Karpas-422 (cell line): Measurements from ENCODE around the gene MAEA. TPM values are rescaled to one million over a fixed set of nuclear protein-coding genes. Genes with fewer than 3 reads are reported as not detected.

Source experiments
- DNase-seq: peaks from one replicate; pipeline ENCODE4 v3.0.0-alpha.2; 2015
- H2AFZ ChIP-seq: fragments of 200-600 bp; sonication (generic); 2 replicates; pipeline ENCODE4 v1.6.1; 2014; ENCODE audit warnings: antibody characterized with exemption, low read length, mixed read lengths
- H3K27ac ChIP-seq: fragments of 200-600 bp; sonication (generic); 2 replicates; pipeline ENCODE4 v1.5.1; 2014; ENCODE audit warnings: mild to moderate bottlenecking, low read length, moderate library complexity
- H3K27me3 ChIP-seq: fragments of 200-600 bp; sonication (generic); 2 replicates; pipeline ENCODE4 v1.6.1; 2014; ENCODE audit warnings: low read length, mixed read lengths
- H3K36me3 ChIP-seq: fragments of 200-600 bp; sonication (generic); 2 replicates; pipeline ENCODE4 v1.6.1; 2014; ENCODE audit warnings: low read length, mixed read lengths; ENCODE audit not compliant: insufficient read depth
- H3K4me1 ChIP-seq: fragments of 200-600 bp; sonication (generic); 2 replicates; pipeline ENCODE4 v1.6.1; 2014; ENCODE audit warnings: mild to moderate bottlenecking, low read length, mixed read lengths
- H3K4me2 ChIP-seq: fragments of 200-600 bp; sonication (generic); 2 replicates; pipeline ENCODE4 v1.6.1; 2014; ENCODE audit warnings: low read length, low read depth, mild to moderate bottlenecking; ENCODE audit not compliant: poor library complexity, severe bottlenecking
- H3K4me3 ChIP-seq: fragments of 200-600 bp; sonication (generic); 2 replicates; pipeline ENCODE4 v1.5.1; 2014; ENCODE audit warnings: mild to moderate bottlenecking, antibody characterized with exemption, low read length, mixed read lengths
- H3K79me2 ChIP-seq: fragments of 200-600 bp; sonication (generic); 2 replicates; pipeline ENCODE4 v1.6.1; 2014; ENCODE audit warnings: mild to moderate bottlenecking, low read length, mixed read lengths
- H3K9ac ChIP-seq: fragments of 200-600 bp; sonication (generic); 2 replicates; pipeline ENCODE4 v1.6.0; 2014; ENCODE audit warnings: low read length
- H3K9me2 ChIP-seq: fragments of 200-600 bp; sonication (generic), shearing (Covaris generic); replicated peaks from 2 replicates; pipeline ENCODE4 v1.6.0; 2014; ENCODE audit warnings: mild to moderate bottlenecking, low read length, moderate library complexity; ENCODE audit not compliant: insufficient read depth
- H3K9me3 ChIP-seq: fragments of 300-700, 200-600 bp; sonication (generic); 2 replicates; pipeline ENCODE4 v1.6.1; 2014; ENCODE audit warnings: low read length, mixed read lengths
- H4K20me1 ChIP-seq: fragments of 200-600 bp; sonication (generic); 2 replicates; pipeline ENCODE4 v1.6.1; 2014; ENCODE audit warnings: mild to moderate bottlenecking, antibody characterized with exemption, low read length, low read depth; ENCODE audit not compliant: insufficient read depth
- total RNA-seq: library from RNA; depleted of rRNA; stranded (reverse); fragments of >200 nt; shearing (Covaris generic); gene quantifications from 2 replicates; pipeline ENCODE4 v1.2.3, GENCODE V29; 2014; ENCODE audit warnings: low replicate concordance

Gene MAEA
- total RNA-seq, 1 experiment from 2014 or later, result 31.3 TPM

- H3K36me3 ChIP-seq, result no peaks in the 10 kb centered on the region
- no peaks in the 10 kb centered on the region for H3K9me3 ChIP-seq
- no peak overlapping the region for H3K4me3 ChIP-seq
- no peak overlapping the region for H3K4me2 ChIP-seq
- H3K79me2 ChIP-seq, result no peaks in the 10 kb centered on the region
- H3K9ac ChIP-seq, result no peak overlapping the region
- DNase-seq, result no peak
- H4K20me1 ChIP-seq, result no peaks in the 10 kb centered on the region
- H3K9me2 ChIP-seq, result no peaks in the 10 kb centered on the region
- H3K27ac ChIP-seq, result no peak overlapping the region
- no peaks in the 10 kb centered on the region for H3K4me1 ChIP-seq
- no peaks in the 10 kb centered on the region for H3K27me3 ChIP-seq
- H2AFZ ChIP-seq, result no peak overlapping the region
Measured at GRCh38 chr4:1377606-1378261, 88.0 kb downstream of the MAEA start.

- H3K27me3 ChIP-seq, result no peaks in the 10 kb centered on the region
- H3K9me3 ChIP-seq, result no peaks in the 10 kb centered on the region
- no peak overlapping the region for H2AFZ ChIP-seq
- no peak for DNase-seq
- H3K9me2 ChIP-seq, result no peaks in the 10 kb centered on the region
- H3K4me3 ChIP-seq, result no peak overlapping the region
- no peak overlapping the region for H3K9ac ChIP-seq
- no peak overlapping the region for H3K4me2 ChIP-seq
- H3K4me1 ChIP-seq, result no peaks in the 10 kb centered on the region
- no peaks in the 10 kb centered on the region for H4K20me1 ChIP-seq
- no peaks in the 10 kb centered on the region for H3K79me2 ChIP-seq
- no peaks in the 10 kb centered on the region for H3K36me3 ChIP-seq
- H3K27ac ChIP-seq, result no peak overlapping the region
Measured at GRCh38 chr4:1378559-1379231, 89.0 kb downstream of the MAEA start.

- H3K4me2 ChIP-seq, result no peak overlapping the region
- H3K4me3 ChIP-seq, result no peak overlapping the region
- no peak for DNase-seq
- no peaks in the 10 kb centered on the region for H3K9me3 ChIP-seq
- H3K9me2 ChIP-seq, result no peaks in the 10 kb centered on the region
- no peak overlapping the region for H2AFZ ChIP-seq
- H4K20me1 ChIP-seq, result no peaks in the 10 kb centered on the region
- H3K4me1 ChIP-seq, result no peaks in the 10 kb centered on the region
- H3K36me3 ChIP-seq, result no peaks in the 10 kb centered on the region
- no peak overlapping the region for H3K9ac ChIP-seq
- H3K27ac ChIP-seq, result no peak overlapping the region
- no peaks in the 10 kb centered on the region for H3K27me3 ChIP-seq
- no peaks in the 10 kb centered on the region for H3K79me2 ChIP-seq
Measured at GRCh38 chr4:1379351-1379781, 89.7 kb downstream of the MAEA start.

DNA sequence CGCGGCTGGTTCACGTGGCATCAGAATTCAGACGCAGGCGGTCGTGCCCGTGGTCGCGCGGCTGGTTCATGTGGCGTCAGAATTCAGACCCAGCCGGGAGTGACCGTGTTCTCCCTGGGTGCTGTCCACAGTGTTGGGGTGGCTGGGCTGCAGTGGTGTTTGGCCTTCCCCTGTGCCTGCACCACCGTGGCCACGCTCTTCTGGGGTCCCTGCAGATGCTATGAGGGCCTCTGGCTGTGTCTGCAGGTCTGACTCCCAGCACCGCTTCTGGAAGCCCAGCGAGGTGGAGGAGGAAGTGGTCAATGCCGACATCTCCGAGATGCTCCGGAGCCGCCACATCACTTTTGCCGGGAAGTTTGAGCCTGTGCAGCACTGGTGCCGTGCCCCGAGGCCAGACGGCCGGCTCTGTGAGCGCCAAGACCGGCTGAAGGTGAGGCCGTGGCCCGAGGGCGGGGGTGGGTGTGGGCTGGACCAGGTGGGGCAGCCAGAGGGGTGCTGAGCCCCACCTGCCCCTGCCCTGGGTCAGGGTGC, 90.2 kb downstream of the MAEA start:
- Histone ChIP-seq H3K9me3 (no peaks in the 10 kb centered on the region), H3K4me1 (no peaks in the 10 kb centered on the region), H3K27ac (no peak overlapping the region), H3K9me2 (no peaks in the 10 kb centered on the region), H3K4me3 (no peak overlapping the region), H2AFZ (no peak overlapping the region), H4K20me1 (no peaks in the 10 kb centered on the region), H3K36me3 (no peaks in the 10 kb centered on the region), H3K9ac (no peak overlapping the region), H3K4me2 (no peak overlapping the region), H3K27me3 (no peaks in the 10 kb centered on the region), H3K79me2 (no peaks in the 10 kb centered on the region)
- DNase-seq, result no peak

DNA sequence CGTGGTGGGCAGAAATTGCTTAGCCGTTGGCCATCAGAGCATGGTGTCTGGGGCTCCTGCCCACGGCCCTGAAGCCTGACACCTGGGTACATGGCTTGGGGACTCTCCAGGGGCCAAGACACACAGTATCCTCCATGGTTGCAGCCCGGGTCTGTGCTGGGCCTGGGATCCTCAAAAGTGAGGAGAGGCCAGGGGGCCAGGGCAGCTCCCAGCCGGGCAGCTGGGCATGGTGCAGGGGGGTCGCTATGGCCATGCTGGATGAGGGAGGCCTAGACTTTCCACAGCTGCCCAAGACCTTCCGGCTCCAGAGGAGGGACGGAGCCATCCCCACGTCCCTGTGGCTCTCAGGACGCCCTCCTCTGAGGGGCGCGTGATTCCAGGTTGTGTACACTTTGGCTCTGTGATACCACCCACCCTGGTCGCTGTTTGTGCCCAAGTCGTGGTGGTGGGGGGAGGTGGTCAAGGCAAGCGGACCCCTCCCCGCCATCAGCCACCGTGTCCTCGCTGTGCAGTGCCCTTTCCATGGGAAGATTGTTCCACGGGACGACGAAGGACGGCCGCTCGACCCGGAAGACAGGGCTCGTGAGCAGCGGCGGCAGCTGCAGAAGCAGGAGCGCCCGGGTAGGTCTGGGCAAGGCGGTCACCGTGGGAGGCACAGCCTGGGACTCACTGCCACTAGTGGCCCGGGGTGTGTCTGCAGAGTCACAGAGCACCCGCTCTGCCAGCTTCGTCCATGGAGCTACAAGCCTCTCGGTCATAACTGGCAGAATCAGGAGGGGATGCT, 90.9 kb downstream of the MAEA start:
- Histone ChIP-seq H4K20me1 (no peaks in the 10 kb centered on the region), H3K36me3 (no peaks in the 10 kb centered on the region), H3K9ac (no peak overlapping the region), H3K27ac (no peak overlapping the region), H3K79me2 (no peaks in the 10 kb centered on the region), H3K4me2 (no peak overlapping the region), H3K4me1 (no peaks in the 10 kb centered on the region), H3K9me3 (no peaks in the 10 kb centered on the region), H3K9me2 (no peaks in the 10 kb centered on the region), H3K4me3 (no peak overlapping the region), H2AFZ (no peak overlapping the region), H3K27me3 (no peaks in the 10 kb centered on the region)
- no peak for DNase-seq

DNA sequence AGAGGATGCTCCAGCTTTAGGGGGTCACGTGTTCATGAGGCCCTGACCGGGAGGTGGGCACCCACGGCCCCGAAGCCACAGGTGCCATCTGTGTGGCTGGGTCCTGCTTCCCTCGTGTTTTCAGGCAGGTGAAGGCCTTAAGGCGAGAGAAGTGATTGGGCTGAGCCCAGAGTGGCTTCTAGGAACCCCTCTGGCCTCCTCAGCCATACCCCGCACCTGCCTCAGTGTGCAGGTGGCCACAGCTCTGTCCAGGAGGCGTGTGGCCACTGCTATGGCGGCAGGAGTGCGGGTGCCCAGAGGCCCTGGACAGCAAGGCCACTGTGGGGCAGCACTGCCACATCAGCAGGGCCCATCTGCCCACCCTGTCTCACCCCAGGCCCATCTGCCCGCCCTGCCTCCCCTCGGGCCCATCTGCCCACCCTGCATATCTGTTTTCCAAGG, 91.5 kb downstream of the MAEA start:
- Histone ChIP-seq H3K27me3 (no peaks in the 10 kb centered on the region), H3K9ac (no peak overlapping the region), H3K4me1 (no peaks in the 10 kb centered on the region), H3K27ac (no peak overlapping the region), H3K4me2 (no peak overlapping the region), H3K9me2 (no peaks in the 10 kb centered on the region), H3K36me3 (no peaks in the 10 kb centered on the region), H4K20me1 (no peaks in the 10 kb centered on the region), H3K79me2 (no peaks in the 10 kb centered on the region), H2AFZ (no peak overlapping the region), H3K9me3 (no peaks in the 10 kb centered on the region), H3K4me3 (no peak overlapping the region)
- DNase-seq, result no peak

- peaks cover 5% of the 10 kb centered on the region; the same call in 1 of the 2 replicates for H3K36me3 ChIP-seq
- no peak overlapping the region for H3K9ac ChIP-seq
- no peaks in the 10 kb centered on the region for H3K4me1 ChIP-seq
- DNase-seq, result no peak
- H3K27me3 ChIP-seq, result no peaks in the 10 kb centered on the region
- H2AFZ ChIP-seq, result no peak overlapping the region
- no peaks in the 10 kb centered on the region for H4K20me1 ChIP-seq
- no peaks in the 10 kb centered on the region for H3K79me2 ChIP-seq
- H3K9me2 ChIP-seq, result no peaks in the 10 kb centered on the region
- H3K9me3 ChIP-seq, result no peaks in the 10 kb centered on the region
- no peak overlapping the region for H3K4me3 ChIP-seq
- H3K4me2 ChIP-seq, result no peak overlapping the region
- no peak overlapping the region for H3K27ac ChIP-seq
Measured at GRCh38 chr4:1381944-1382541, 92.4 kb downstream of the MAEA start.
